CD4-positive, alpha-beta T cell treated with Interleukin-17A for 1 hour (primary cell): ENCODE data around the gene C4B.
"Not testable (repeated sequence)": the region's sequence is repeated elsewhere in the genome, so short reads cannot be mapped to it uniquely, and the experiment has no call there.

Source experiments
- DNase-seq: peaks from one replicate; pipeline ENCODE4 v3.0.0-alpha.2; 2020

C4B gene

GRCh38 chr6:32056254-32056653 is 41.7 kb downstream of the C4B start:
- DNase-seq: no peak

- no peak for DNase-seq
Measured at GRCh38 chr6:32057966-32058365, 43.4 kb downstream of the C4B start.

DNA sequence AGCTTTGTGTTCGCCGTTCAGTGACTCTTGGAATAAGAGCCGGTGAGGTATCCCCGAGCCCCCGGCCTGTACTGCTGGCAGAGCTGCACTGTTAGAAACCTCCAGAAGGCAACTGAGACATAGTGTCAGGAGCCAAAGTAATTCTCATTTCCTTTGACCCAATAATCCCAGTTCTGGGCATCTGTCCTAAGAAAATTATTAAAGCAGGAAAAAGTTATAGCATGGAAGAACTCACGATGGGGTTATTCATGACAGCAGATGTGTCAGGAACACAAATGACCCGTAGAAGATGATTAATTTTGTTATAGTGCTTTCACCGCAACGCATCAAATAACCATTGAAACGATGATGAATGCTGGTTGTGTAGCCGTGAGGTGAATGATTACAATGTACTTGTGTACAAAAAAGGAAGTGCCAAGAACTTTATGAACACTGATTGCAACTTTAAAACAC is 43.9 kb downstream of the C4B start:
- no peak for DNase-seq

DNA sequence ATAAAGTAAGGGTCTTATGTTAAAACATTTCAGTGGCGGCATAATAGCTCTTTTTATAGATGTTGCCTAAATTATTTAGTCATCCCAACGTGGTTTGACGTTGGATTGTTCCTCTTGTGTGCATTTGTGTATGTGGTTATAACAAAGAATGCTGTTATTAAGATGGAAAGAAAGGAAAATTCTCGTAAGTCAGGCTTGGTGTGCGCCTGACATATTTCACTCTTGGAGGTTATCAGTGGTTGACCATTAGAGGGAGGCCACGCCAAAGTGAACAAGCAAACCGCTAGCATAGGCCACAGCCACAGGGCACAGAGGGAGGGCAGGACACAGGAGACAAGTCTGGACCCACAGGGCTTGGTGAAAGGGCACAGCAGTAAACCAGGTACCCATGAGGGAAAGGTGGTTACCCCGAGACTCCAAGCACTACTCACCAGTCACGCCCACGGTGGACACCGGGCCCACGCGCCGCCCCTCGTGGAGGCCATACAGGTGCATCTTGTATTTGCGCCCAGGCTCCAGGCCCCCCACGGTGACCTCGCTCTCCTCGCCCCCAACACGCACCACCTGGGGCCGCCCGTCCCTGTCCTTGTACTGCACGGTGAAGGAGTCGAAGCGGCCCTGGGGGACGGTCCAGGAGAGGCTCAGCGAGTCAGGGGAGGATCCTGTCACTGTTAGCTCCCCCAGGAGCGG is 46.5 kb downstream of the C4B start:
- DNase-seq: no peak

- DNase-seq: no peak
Measured at GRCh38 chr6:32064706-32065105, 50.1 kb downstream of the C4B start.

DNA sequence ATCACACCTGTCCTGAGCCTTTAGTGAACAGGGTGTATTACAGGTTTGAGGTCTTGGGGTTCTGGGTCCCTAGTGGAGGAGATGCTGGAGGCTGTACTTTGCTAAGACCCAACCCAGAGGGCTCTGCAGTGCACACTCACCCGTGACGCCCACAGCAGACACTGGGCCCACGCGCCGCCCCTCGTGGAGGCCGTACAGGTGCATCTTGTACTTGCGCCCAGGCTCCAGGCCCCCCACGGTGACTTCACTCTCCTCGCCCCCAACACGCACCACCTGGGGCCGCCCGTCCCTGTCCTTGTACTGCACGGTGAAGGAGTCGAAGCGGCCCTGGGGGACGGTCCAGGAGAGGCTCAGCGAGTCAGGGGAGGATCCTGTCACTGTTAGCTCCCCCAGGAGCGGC is 52.9 kb downstream of the C4B start:
- DNase-seq: not testable (repeated sequence)

DNA sequence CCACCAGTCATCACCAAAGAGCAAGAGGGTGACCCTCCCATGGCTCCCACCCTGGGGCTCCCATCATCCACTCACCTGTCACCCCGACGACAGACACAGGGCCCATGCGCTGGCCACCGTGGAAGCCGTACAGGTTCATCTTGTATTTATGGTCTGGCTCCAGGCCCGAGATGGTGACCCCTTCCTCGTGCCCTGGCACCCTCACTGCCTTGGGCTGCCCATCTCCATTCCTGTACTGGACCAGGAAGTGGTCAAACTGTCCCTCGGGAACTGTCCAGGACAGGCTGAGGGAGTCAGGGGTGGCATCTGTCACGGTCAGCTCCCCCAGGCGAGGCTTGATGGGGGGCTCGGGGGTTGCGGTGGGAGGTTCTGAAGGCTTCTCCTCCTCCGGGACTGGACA is 53.7 kb downstream of the C4B start:
- not testable (repeated sequence) for DNase-seq

GRCh38 chr6:32068867-32069266 is 54.3 kb downstream of the C4B start:
- DNase-seq: no peak

- no peak for DNase-seq
Measured at GRCh38 chr6:32069460-32069859, 54.9 kb downstream of the C4B start.

- no peak for DNase-seq
Measured at GRCh38 chr6:32069878-32070515, 55.4 kb downstream of the C4B start.

DNA sequence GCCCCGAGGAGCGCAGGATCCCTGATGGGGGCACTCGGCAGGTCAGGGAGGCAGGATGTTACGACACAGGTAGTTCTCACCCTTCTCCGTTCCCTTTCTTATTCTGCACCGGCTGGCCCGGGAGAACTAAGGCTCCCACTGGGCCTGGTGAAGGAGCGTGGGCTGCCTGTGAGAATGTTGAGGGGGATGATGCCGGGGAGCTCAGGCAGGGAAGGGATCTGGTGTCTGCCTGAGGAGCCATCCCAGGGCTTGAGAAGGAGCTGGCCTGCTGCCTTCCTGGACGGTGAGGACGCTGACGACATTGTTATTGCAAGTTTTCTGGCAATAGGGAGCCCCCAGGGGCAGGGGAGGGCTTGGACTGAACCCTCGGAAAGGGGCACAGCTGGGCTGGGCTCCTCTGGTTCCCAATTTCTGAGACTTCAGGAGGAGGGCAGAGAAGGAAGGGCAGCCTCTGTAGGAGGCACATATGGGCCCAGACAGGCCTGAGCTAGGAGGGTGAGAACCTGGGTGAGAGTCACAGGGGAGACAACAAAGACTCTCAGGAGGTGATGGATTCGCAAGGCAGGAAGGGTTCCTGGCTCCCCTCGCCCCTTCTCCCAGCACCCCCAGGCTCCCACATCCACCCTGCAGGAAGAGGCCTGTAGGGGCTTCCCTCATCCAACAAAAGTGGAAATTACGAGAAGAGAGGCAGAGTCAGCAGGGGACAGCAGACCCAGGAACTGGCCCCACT is 56.4 kb downstream of the C4B start:
- no peak for DNase-seq

DNA sequence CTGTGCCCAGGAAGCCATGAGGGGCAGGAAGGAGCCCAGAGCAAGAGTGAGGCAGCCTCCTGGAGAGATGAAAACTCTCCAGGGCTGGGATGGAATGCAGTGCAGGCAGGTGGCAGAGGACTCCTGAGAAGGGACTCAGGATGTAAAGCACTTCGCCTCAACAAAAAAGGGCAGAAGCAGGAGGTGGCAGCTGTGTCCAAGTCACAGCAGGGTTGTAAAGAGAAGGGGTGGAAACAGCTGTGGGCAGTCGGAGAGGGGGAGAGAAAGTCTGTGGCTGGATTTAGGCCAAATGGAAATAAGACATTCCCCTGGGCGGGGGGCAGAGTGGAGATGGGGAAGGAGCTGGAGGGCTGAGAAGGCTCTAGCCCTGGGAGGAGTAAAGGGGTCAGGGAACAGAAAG is 58.5 kb downstream of the C4B start:
- DNase-seq: no peak

- DNase-seq: no peak
Measured at GRCh38 chr6:32073613-32074012, 59.0 kb downstream of the C4B start.

DNA sequence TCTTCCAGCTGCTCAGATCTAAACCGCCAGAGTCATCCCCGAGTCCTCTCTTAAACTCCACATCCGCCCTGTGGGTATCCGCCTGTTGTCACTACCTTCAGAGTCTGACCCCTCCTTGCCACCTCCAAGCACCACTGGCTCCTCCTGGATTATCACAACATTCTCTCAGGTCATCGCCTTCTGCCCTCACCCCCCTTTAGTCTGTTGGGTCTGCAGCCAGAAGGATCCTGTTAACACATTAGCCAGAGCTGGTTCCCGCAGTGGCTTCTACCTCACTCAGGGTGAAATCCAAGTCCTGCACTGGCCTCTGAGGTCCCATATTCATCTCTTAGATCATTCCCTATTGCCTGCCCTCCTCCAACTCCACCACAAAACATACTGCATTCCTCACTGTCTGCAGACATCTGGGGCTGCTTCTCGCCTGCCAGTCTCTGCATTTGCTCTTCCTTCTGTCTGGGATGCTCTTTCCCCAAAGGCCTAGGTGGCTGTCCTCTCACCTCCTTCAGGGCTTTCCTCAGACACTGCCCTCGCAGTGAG is 60.5 kb downstream of the C4B start:
- DNase-seq: no peak

- DNase-seq: no peak
Measured at GRCh38 chr6:32075781-32076180, 61.2 kb downstream of the C4B start.

DNA sequence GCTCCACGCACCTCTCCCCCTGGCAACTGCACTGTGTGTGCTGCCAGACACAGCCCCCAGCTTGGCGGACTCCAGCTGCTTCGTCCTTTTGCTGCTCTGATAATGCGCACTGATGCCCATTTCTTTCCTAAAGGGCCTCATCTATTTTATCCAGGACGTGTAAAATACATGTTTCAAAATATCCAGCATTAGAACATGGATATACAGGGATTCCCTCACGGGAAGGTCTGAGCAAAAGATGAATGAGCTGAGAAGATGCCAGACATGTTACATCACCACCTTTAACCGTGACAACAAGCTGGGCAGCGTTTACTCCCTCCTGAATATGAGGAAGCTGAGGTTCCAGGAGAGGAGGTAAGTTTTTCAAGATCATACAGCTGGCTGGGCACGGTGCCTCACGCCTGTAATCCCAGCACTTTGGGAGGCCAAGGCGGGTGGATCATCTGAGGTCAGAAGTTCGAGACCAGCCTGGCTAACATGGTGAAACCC is 61.8 kb downstream of the C4B start:
- DNase-seq: no peak

GRCh38 chr6:32079566-32080290 is 65.1 kb downstream of the C4B start:
- DNase-seq: no peak

- no peak for DNase-seq
Measured at GRCh38 chr6:32081168-32081990, 66.8 kb downstream of the C4B start.

DNA sequence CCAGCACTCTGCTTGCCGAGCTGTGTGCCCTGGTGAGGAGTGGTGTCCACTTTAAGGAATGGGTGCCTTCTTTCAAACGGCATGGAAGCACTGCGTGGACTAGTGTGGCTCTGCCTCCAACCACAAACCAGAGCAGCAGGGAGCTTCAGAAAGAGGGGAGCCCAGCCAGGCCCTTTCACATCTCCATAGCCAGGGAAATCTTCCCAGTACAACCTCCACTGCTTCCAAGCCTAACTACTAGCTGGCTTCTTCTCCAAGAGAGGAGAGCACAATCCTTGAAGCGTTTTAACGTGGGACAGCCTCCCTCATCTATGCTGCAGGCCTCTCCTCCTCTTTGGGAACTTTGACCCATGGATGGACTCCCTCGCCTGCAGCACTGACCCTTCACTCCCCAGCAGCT is 67.9 kb downstream of the C4B start:
- no peak for DNase-seq

- no peak for DNase-seq
Measured at GRCh38 chr6:32082935-32083334, 68.3 kb downstream of the C4B start.

GRCh38 chr6:32083812-32084768 is 69.5 kb downstream of the C4B start:
- no peak for DNase-seq
